DMS79 treated with DMSO at 0.1 percent for 48 hours (cell line): ENCODE results near the gene CEP68.
"Not testable (repeated sequence)": the region's sequence is repeated elsewhere in the genome, so short reads cannot be mapped to it uniquely, and the experiment has no call there.

Source experiments
- DNase-seq: peaks from one replicate; lab custom pipeline; 2025; lab: John Stamatoyannopoulos, UW

Gene CEP68

GRCh38 chr2:65129826-65130663 lies 73.8 kb downstream of the CEP68 start, which contains the start of gene RAB1A:
Gene RAB1A, minus strand, starts transcription at chr2:65130106. Its CDS starts 191 bp downstream, at chr2:65129915.
- DNase-seq, result peak; percentile 95

- DNase-seq, result peak; percentile 68
Measured at GRCh38 chr2:65130664-65131175, 74.5 kb downstream of the CEP68 start.

DNA sequence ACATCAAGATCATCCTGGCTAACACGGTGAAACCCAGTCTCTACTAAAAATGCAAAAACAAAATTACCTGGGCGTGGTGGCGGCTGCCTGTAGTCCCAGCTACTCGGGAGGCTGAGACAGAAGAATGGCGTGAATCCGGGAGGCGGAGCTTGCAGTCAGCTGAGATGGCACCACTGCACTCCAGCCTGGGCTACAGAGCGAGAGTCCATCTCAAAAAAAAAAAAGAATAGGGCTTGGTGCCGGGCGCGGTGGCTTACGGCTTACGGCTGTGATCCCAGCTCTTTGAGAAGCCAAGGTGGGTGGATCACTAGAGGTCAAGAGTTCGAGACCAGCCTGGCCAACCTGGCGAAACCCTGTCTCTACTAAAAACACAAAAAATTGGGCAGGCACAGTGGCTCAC lies 76.7 kb downstream of the CEP68 start:
- DNase-seq, result not testable (repeated sequence)

- no peak for DNase-seq
Measured at GRCh38 chr2:65133626-65134025, 77.4 kb downstream of the CEP68 start.

DNA sequence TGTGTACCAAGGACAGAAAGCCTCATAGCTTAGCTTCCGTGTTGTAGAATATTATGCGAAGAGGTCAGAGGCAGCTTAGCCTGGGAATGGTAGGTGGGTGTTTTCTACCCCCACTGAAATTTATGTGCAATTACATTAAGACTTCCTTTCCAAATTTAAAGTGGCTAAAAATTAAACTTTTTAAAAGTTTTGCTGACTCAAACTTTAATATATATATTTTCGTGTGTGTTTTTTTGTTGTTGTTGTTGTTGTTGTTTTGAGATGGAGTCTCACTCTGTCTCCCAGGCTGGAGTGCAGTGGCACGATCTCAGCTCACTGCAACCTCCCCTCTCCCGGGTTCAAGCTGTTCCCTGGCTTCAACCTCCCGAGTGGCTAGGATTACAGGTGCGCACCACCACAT lies 77.9 kb downstream of the CEP68 start:
- no peak for DNase-seq

- no peak for DNase-seq
Measured at GRCh38 chr2:65136253-65136652, 80.0 kb downstream of the CEP68 start.
